GM10248 (cell line): Measurements from ENCODE around the gene HECTD2.
"Not testable (repeated sequence)": the region's sequence is repeated elsewhere in the genome, so short reads cannot be mapped to it uniquely, and the experiment has no call there.

Source experiments
- CTCF ChIA-PET: fragments of 300-600 bp; sonication (Branson Sonifier 250); formaldehyde crosslinking; extraction: SDS; loops from one replicate; lab custom pipeline; 2021; ENCODE audit warnings: antibody characterized with exemption; lab: Yijun Ruan, JAX
- POLR2A ChIA-PET: fragments of 350-650 bp; sonication (Branson Sonifier 250); formaldehyde crosslinking; extraction: SDS; loops from one replicate; lab custom pipeline; 2020; ENCODE audit warnings: antibody characterized with exemption; lab: Yijun Ruan, JAX
- DNase-seq: peaks from one replicate; pipeline ENCODE4 v3.0.0; 2012; ENCODE audit errors: extremely low spot score
- CTCF ChIP-seq: IDR thresholded peaks from 2 replicates; pipeline ENCODE4 v1.5.1; 2012; ENCODE audit warnings: mild to moderate bottlenecking, low read depth; ENCODE audit errors: extremely low read depth, missing control alignments, control extremely low read depth

The HECTD2 gene

GRCh38 chr10:91444211-91445182 is 34.4 kb downstream of the HECTD2 start:
- CTCF ChIA-PET: no interaction called here
- TF ChIP-seq CTCF: no peak
- POLR2A ChIA-PET: no interaction called here
- no peak for DNase-seq

- no peak for TF ChIP-seq CTCF
- CTCF ChIA-PET: interaction anchor here (1.3 kb wide), 1 partner anchor 17 kb away, joined by 3 read pairs; no protein-coding TSS in a partner anchor
- POLR2A ChIA-PET: no interaction called here
- DNase-seq: no peak
Observed at GRCh38 chr10:91452063-91452462, 41.9 kb downstream of the HECTD2 start.

GRCh38 chr10:91453535-91453934 is 43.4 kb downstream of the HECTD2 start:
- no peak for TF ChIP-seq CTCF
- ChIA-PET CTCF (no interaction called here), POLR2A (no interaction called here)
- no peak for DNase-seq

GRCh38 chr10:91455135-91455534 is 45.0 kb downstream of the HECTD2 start:
- CTCF ChIA-PET, POLR2A ChIA-PET, DNase-seq: not testable (repeated sequence)

GRCh38 chr10:91460681-91461080 is 50.5 kb downstream of the HECTD2 start:
- POLR2A ChIA-PET: no interaction called here
- no peak for TF ChIP-seq CTCF
- no peak for DNase-seq
- CTCF ChIA-PET: no interaction called here

- POLR2A ChIA-PET: no interaction called here
- no peak for DNase-seq
- TF ChIP-seq CTCF: no peak
- CTCF ChIA-PET: interaction anchor here (2.0 kb wide), 1 partner anchor 18 kb away, joined by 5 read pairs; no protein-coding TSS in a partner anchor
Observed at GRCh38 chr10:91462423-91462822, 52.3 kb downstream of the HECTD2 start.

- DNase-seq: no peak
- ChIA-PET CTCF (no interaction called here), POLR2A (no interaction called here)
- no peak for TF ChIP-seq CTCF
Observed at GRCh38 chr10:91464500-91464899, 54.4 kb downstream of the HECTD2 start.
